Activated naive CD4-positive, alpha-beta T cell (primary cell): ENCODE data around the gene ARVCF.
A peak's percentile ranks its signal among the peaks of the same experiment; 100 is the strongest.

Source experiments
- DNase-seq, 4 experiments: peaks; one replicate each; lab custom pipeline; 2025; lab: John Stamatoyannopoulos, UW

ARVCF gene

DNA sequence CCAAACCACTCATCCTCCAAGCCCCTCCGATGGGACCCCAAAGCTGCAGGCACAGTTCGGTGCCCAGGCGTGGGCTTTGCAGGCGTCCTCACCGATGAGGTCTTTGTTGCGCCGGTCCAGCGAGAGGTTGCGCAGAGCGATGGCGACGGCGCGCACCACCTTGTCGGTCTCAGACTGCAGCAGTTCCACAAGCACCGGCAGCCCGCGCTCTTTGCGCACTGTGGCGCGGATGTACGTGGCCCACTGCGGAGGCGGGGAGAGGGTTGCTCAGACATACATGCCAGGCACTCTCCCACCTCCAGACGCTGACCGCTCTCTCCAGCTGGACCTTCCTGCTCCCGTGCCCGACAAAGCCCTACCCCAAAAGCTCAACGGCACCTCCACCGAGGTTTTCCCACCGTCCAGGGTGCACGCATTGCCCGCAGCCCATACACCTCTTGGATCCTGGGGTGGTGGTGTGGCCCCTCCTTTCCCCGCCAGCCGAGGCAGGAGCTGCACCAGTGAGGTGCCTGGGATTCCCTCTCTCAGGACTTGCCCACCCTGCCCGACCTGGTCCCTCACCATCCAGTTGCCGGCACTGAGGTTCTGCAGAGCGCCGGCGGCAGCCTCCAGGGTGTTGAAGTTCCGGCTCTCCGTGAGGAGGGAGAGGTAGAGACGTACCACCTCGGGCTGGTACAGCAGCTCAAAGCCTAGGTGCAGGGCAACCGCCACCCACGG is 42.9 kb downstream of the ARVCF start:
- DNase-seq, result no peak

DNA sequence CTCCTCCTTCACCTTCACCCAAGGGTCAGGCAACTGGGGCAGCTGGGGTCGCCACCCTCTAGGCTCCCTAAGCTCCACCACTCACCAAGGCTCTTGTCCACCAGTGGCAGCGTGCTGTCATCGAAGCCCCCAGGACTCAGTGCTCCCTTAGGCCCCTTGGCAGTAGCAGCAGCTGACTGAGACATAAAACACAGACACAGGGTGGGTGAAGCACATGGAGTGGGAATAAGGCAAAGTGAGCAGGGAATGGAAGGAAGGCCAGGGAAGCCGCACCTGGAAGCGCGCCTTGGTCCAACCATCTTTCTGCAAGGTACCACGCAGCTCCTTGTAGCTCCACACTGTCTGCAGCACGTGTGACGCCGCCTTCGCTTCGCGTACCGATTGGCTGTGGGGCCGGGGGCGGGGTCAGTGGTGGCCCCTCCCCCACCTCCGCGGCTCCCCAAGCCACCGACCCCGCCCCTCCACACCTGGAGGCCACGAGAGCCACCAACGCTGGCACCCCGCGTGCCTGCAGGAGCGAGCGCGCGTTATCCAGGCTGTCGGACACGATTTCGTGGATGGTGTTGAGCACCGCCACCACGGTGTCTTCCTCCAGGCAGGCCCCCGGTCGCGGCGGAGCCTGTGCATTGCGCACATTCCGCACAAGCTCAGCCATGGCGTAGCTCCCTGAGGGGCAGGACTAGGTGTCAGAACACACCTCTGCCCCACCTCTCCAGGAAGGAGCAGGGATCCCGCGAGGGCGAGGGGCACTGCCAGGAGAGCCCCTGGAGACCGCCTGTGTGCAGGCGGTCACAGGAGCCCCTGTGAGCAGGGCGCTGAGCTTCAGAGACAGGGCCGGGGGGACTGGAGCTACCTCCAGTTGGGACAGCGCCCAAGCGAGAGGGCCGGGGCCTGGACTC is 43.7 kb downstream of the ARVCF start:
- DNase-seq, result no peak

DNA sequence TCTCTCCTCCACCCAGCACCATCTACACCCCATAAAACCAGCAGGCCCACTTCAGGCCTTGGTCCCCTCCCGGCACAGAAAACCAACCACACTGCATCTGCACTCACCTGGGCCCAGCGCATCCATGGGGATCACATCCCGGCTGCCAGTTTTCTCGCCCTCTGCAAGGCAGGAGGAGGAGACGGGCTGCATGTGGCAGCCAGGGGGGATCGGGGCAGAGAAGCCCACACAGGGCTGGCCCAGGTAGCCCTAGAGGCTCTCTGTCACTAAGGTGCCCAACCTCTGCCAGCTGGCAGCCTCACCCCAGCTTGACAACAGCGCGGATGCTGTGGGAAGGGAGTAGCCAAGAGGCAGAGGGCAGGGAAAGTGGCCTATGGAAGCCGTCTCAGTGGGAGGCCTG is 44.4 kb downstream of the ARVCF start:
- no peak for DNase-seq

DNA sequence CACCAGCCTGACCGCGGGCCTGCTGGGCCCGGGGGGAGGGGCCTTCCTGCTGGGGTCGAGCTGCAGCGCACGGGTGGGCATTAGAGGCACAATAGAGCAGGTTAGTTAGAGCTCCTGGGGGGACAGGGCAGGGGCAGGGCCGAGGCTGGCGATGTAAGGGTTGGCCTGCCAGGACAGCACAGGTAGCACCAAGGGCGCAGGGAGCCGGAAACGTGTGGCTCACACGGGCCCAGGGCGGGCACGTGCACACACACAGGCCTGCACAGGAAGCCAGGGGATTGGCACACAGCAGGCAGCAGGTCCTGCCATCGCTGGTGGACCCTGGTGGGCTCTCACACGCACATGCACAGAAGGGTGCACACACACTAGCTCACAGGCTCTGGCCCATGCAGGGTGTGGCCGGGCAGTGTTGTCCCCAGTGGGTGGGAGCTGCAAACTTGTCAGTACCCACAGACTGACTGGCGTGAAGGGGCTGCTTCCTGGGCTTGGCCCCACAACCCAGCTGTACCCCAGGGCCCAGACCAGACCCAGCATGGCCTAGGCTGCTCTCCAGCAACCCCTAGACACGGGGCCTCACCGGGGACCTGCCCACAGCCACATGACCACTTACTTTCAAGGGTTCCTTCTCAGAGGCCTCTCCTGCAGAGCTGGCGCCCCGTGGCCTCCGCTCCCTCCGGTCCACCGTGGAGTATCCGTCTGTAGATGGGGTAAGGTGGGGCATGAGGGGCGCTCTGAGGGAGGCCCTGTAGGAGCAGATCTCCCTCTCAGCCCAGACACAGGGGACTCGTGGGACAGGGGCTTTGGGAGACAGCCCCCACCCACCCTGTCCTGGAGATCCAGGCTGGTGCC is 45.1 kb downstream of the ARVCF start:
- peak in 1 of 4 experiments; percentile 8 for DNase-seq

DNA sequence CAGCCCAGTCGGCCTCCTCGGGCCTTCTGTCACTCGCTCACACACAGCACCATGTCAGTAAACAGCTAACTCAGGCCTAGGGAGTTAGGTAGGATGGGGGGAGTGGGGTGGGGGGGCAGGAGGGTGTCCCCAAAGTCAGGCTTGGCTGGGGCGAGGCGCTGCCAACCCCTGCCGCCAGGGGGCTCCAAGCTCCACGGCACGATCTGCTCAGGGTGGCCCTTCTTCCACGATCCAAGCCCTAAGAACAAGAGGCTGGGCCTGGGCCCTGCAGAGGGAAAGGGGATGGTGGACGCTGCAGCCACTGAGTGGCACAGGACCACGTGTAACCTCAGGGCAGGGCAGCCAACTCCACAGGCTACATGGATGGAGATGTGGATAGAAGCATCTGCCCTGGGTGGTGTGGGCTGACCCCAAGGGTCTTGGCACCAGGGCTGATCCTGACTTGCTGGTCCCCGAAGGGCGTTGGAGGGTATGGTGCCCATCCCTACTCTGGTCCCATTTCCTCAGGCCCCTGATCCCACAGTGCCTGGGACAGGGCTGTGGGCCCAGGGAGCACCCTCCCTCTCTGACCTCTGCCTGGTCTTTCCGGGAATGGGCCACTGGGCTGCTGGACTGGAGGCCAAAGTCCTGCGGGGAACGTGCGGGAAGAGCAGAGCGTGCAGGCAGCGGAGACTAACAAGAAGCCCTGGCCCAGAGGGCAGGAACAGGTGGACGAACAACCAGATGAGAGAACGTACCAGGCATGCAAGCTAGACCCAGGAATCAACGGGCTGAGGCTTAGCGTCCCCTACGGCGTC is 45.9 kb downstream of the ARVCF start:
- peak; percentile 49 to 77 (median 74) for DNase-seq

DNA sequence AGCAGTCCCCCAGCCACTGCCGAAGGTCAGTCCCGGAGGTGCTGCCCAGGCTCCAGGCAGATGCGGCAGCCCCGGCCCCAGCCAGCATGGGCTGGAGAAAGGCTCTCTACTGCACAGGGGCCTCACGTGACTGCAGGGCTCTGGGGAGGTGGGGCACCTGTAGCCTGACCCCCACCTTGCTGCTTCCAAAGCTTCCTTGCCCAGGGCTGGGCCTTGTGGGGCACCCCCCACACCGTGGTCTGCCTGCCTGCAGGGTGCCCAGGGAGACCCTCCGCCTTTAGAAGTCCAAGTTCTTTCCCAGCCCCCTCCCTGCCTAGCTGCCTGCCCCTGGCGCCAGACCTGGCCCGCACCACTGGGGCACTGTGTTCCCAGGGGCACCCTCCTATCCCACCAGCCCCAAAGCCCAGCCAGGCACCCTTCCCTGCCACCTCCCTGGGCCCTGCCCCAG is 46.6 kb downstream of the ARVCF start:
- no peak for DNase-seq

DNA sequence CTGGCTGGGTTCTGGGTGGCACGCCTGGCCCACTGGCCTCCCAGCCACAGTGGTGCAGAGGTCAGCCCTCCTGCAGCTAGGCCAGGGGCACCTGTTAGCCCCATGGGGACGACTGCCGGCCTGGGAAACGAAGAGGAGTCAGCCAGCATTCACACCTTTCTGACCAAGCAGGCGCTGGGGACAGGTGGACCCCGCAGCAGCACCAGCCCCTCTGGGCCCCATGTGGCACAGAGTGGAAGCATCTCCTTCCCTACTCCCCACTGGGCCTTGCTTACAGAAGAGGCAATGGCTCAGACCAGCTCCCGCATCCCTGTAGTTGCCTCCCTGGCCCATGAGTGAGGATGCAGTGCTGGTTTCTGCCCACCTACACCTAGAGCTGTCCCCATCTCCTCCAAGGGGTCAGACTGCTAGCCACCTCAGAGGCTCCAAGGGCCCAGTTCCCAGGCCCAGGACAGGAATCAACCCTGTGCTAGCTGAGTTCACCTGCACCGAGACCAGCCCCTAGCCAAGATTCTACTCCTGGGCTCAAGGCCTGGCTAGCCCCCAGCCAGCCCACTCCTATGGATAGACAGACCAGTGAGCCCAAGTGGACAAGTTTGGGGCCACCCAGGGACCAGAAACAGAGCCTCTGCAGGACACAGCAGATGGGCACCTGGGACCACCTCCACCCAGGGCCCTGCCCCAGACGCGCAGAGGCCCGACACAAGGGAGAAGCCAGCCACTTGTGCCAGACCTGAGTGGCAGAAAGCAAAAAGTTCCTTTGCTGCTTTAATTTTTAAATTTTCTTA is 47.3 kb downstream of the ARVCF start:
- DNase-seq, result no peak

DNA sequence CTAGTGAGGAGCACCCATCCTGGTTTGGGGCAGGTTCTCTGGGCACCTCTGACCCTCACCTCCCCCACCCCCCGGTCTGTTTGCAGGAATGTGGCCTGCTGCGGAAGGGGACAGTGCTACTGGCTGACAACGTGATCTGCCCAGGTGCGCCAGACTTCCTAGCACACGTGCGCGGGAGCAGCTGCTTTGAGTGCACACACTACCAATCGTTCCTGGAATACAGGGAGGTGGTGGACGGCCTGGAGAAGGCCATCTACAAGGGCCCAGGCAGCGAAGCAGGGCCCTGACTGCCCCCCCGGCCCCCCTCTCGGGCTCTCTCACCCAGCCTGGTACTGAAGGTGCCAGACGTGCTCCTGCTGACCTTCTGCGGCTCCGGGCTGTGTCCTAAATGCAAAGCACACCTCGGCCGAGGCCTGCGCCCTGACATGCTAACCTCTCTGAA is 48.2 kb downstream of the ARVCF start:
- DNase-seq, result no peak

DNA sequence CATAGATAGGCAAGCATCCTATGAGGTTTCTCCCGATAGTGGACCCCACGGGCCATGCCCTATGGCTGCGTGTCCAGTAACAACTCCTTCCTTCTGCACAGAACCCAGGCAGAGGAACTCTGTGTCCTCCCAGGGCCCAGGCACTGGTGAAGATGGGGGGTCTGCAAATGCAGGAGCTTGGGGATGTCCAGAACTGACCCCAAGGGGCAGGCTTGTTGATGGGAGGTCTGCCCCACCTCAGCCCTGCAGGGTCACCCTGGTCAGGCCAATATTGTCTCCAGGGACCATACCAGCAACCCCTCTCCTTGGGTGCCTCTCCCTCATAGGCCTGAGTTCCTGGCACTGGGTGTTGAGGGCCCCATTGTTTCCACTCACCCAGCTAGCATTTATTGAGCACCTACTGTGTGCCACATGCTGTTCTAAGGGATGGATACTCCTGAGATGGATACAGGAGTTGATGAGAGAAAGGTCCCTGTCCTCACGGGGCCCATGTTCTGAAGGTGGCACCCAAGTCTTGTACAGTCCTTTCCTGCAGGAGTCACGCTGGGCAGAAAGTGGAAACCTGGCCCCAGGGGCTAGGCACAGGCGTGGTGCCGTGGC is 48.7 kb downstream of the ARVCF start:
- DNase-seq, result no peak

DNA sequence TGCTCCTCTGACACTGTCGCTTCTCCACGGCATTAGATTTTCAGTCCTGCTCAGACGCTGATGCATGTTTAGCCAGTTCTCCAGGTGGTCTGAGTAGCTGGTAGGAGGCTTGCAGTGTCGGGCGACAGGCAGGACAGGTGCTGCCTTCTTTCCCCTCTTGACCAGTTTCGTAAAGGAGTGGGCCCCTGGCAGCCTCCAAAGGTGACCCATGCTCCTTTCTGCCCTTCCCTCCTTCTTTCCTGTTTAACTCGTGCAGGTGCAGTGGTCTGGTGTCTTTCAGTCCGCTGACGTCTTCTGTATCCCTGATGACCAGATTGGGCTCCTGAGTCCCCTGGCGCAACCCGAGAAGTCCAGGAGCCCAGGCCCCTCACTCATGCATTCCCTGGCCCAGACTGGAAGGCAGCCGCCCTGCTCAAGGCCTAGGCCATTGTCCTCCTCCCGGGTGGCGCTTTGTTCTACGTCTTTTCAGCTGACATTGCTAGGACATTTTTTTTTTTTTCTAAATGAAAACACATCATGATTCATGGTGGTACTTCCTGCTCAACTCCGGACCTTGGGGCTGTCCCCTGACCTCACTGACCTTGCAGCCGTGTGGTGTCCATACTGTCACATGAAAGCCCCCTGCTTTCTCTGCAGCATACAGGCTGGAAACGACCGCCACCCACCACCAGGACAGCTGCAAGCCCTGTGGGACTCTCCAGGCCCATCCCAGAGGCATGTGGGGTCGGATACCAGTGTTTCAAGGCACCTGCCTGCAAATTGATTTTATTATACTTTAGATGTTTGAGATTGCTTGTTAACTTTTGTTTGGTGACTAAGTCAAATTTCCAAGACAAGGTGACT is 49.5 kb downstream of the ARVCF start:
- no peak for DNase-seq

DNA sequence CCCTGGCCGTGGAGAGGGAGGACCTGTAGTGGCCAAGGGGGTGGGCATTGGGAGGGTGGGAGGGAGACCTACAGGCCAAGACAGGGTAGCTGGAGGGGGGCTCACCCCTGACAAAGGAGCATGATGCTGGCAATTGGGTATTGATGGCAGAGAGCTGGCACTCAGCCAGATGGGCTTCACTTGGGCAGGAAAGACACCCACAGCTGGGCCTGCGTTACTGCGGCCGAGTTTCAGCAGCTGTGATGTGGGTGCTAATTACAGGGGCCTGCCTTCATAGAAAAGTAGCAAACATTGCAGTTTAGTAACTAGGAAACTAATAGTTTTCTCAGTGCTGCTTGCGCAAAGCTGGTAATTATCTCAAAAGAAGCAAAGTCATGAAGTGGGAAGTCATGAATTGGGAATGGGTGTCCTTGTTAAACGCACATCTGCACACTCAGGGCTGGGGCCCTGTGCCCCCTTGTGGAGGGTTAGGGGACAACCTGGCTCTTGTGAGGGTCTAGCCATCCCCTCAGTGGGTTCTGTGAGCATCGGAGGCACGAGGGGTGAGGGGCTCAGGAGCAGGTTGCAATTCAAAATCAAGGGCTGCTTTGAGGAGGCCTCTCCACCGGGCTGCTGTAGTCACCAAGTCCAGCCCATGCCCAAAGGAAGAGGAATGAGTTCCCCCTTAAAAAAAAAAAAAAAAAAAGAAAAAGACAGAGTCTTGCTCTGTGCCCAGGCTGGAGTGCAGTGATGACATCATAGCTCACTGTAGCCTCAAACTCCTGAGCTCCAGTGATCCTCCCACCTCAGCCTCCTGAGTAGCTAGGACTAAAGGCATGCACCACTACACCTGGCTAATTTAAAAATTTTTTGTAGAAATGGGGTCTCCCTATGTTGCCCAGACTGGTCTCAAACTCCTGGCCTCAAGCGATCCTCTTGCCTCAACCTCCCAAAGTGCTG is 50.6 kb downstream of the ARVCF start:
- DNase-seq, result no peak

DNA sequence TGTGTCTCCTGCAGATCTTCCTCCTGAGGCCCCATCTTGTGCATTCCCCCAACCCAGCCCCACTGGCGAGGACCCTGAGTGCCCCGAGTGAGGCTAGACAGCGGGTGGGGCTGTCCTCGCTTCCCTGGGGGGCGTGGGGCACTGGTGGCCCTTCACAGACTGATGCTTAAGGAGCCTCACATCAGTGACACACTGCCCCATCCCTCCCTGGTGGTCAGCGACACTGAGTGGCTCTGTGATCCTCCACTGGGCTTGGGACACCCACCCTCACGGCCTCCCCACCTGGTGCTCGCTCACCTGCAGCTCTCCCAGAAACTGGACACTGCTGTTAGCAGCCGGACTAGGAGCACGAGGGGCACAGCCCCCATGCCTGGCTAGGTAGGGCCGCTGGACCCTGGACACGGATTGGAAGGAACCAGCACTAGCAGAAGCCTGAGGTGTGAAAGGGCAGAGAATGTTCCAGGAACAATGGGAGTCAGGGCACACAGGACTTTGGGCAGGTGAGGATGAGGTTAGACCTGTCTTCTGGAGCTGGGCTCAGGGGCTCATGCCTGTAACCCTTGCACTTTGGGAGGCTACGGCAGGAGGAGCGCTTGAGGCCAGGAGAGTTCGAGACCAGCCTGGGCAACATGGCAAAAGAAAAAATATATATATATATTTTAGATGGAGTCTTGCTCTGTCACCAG is 51.8 kb downstream of the ARVCF start:
- no peak for DNase-seq

DNA sequence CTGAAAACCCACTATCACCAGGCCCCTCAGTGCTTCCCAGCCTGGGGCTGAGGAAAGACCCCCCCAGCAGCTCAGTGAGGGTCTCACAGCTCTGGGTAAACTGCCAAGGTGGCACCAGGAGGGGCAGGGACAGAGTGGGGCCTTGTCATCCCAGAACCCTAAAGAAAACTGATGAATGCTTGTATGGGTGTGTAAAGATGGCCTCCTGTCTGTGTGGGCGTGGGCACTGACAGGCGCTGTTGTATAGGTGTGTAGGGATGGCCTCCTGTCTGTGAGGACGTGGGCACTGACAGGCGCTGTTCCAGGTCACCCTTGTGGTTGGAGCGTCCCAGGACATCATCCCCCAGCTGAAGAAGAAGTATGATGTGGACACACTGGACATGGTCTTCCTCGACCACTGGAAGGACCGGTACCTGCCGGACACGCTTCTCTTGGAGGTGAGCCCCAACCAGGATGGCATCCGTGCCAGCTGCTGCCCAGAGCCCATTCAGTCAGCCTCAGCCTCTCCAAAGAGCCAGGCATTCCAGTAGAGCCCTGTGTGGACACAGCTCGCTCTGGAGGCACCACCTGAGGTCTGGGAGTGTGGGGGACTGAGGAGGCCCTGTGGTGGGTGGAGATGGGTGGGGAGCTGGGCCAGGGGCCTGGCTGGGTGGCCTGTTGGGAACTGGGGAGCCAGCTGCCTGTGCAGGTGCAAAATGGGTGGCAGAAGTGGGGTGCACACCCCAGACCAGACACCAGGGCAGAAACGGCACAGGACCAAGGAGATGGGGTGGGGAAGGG is 52.6 kb downstream of the ARVCF start:
- DNase-seq, result no peak

DNA sequence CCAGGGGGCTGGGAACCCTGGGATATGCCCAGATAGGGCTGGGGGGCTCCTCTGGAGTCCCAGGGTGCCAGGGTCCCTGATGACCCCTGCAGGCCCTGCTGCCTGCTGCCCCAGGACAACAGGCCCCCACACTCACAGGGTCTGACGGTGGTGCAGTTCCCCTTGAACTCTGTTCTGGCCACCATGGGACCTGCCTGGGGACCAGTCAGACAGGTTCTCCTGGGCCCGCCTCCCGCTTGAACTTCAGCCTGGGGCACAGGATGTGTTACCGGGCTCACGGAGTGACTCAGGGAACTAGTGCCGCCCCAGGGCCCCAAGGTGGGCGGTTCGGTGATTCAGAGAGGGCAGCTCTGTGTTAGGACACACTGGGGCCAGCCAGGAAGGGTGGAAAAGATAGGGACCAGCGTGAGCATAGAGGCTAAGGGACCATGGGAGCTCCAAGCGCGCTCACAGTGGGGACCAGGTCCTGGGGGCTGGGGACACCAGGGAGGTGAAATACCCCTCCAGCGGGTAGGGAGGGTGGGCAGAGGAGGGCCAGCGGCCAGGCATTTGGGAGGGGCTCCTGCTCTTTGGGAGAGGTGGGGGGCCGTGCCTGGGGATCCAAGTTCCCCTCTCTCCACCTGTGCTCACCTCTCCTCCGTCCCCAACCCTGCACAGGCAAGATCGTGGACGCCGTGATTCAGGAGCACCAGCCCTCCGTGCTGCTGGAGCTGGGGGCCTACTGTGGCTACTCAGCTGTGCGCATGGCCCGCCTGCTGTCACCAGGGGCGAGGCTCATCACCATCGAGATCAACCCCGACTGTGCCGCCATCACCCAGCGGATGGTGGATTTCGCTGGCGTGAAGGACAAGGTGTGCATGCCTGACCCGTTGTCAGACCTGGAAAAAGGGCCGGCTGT is 53.5 kb downstream of the ARVCF start:
- no peak for DNase-seq

DNA sequence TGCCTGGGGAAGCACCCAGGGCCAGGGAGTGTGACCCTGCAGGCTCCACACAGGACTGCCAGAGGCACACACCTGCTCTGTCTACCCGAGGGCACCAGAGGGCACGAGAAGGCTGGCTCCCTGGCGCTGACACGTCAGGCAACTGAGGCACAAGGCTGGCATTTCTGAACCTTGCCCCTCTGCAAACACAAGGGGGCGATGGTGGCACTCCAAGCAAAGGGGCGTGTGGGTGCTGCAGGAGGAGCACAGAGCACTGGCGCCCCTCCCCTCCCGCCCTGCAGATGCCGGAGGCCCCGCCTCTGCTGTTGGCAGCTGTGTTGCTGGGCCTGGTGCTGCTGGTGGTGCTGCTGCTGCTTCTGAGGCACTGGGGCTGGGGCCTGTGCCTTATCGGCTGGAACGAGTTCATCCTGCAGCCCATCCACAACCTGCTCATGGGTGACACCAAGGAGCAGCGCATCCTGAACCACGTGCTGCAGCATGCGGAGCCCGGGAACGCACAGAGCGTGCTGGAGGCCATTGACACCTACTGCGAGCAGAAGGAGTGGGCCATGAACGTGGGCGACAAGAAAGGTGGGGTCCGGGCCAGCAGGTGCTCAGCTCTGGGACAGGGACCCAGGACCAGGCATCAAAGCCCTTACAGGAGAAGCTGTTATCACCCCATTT is 54.2 kb downstream of the ARVCF start:
- peak in 3 of 4 experiments; percentile 25 to 50 (median 26) for DNase-seq
